Uterus (tissue), 2 donors: ENCODE results near the gene CFAP74.

Experiments used
- POLR2A ChIP-seq, 2 donors: fragments of 450-650 bp; IDR thresholded peaks; one replicate each; pipeline ENCODE4 v1.6.1; 2016; ENCODE audit warnings: antibody characterized with exemption in 2 of 2, mild to moderate bottlenecking in 1 of 2, moderate library complexity in 1 of 2
- TF ChIP-seq, protein P1 (sequence below), 4 experiments: fragments of 200-600 bp in 2 of 4; fragments of 450-650 bp in 2 of 4; sonication (generic) in 2 of 4; IDR thresholded peaks; one replicate each; pipeline ENCODE4 v1.5.1; 2016 to 2019; ENCODE audit warnings: antibody characterized with exemption in 4 of 4, mild to moderate bottlenecking in 2 of 4, moderate library complexity in 1 of 4

DNA sequence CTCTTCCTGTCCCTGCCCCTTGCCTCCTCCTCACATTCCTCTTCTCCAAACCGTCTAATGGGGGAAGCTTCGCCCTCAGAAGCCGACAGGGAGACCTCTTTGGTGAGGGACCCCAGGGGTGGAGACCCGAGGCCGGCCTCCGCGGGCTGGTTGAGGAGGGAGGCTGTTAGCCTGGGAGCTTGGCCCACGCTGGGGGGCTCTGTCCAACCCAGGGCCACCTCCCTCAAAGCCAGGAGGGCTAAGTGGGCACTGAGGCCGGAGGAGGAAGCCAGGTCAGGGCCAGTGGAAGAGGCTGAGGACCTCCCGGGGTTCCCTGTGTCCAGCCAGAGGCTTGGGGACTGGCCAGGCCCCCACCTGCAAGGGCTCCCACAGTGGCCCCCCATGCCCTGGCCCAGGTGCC, 20.9 kb upstream of the CFAP74 start:
- TF ChIP-seq, protein P1, sequence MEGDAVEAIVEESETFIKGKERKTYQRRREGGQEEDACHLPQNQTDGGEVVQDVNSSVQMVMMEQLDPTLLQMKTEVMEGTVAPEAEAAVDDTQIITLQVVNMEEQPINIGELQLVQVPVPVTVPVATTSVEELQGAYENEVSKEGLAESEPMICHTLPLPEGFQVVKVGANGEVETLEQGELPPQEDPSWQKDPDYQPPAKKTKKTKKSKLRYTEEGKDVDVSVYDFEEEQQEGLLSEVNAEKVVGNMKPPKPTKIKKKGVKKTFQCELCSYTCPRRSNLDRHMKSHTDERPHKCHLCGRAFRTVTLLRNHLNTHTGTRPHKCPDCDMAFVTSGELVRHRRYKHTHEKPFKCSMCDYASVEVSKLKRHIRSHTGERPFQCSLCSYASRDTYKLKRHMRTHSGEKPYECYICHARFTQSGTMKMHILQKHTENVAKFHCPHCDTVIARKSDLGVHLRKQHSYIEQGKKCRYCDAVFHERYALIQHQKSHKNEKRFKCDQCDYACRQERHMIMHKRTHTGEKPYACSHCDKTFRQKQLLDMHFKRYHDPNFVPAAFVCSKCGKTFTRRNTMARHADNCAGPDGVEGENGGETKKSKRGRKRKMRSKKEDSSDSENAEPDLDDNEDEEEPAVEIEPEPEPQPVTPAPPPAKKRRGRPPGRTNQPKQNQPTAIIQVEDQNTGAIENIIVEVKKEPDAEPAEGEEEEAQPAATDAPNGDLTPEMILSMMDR (IDR thresholded peaks at IDR 0.05), result no peak
- no peak for TF ChIP-seq POLR2A (IDR thresholded peaks at IDR 0.05)
